ENCODE measurements around the gene OR10W1. TPM values are rescaled to one million over a fixed set of nuclear protein-coding genes. Genes with fewer than 3 reads are reported as not detected.
A peak's percentile ranks its signal among the peaks of the same experiment; 100 is the strongest.

The OR10W1 gene
- not detected for total RNA-seq
- not detected for polyA plus RNA-seq

- no peaks in the 10 kb centered on the region for H3K27me3 Mint-ChIP-seq
- no peak within 1 kb of the TSS for H3K4me3 Mint-ChIP-seq
- peaks cover 0 to 2% (median 0%) of the 10 kb centered on the region in 7 donors for H3K9me3 Mint-ChIP-seq
- no peak within 1 kb of the TSS for H3K4me3 ChIP-seq (ENCODE audit: low read depth, low read length)
- H3K27ac Mint-ChIP-seq: no peak within 1 kb of the TSS
- no peaks in the 10 kb centered on the region for H3K36me3 ChIP-seq (ENCODE audit: control insufficient read depth, insufficient read depth, low read length)
- no peaks in the 10 kb centered on the region for H3K4me1 ChIP-seq (ENCODE audit: control insufficient read depth, insufficient read depth, low read length, poor library complexity, severe bottlenecking)
- no peak for DNase-seq
- no peaks in the 10 kb centered on the region for H3K4me1 Mint-ChIP-seq
- H3K9me3 ChIP-seq (ENCODE audit: control insufficient read depth in 2 of 2, low read length in 2 of 2): no peaks in the 10 kb centered on the region
- H3K27ac ChIP-seq (ENCODE audit: insufficient read depth, low read length, poor library complexity, severe bottlenecking): no peak within 1 kb of the TSS
- peaks cover 4% of the 10 kb centered on the region for H3K27me3 ChIP-seq (ENCODE audit: control insufficient read depth, insufficient read depth, low read length)
- ATAC-seq (ENCODE audit: low read depth in 2 of 2): no peak
- no peaks in the 10 kb centered on the region for H3K36me3 Mint-ChIP-seq
Measured at GRCh38 chr11:58268142-58268541, at the start of gene OR10W1. Gene OR10W1 (minus strand): TSS chr11:58268260. CDS start chr11:58267858, 402 bp downstream.

- H3K36me3 ChIP-seq (ENCODE audit: control insufficient read depth, insufficient read depth, low read length): no peaks in the 10 kb centered on the region
- peaks cover 0 to 5% (median 0%) of the 10 kb centered on the region in 7 donors for H3K9me3 Mint-ChIP-seq
- DNase-seq (no peak), ATAC-seq (ENCODE audit: low read depth in 2 of 2) (no peak)
- no peaks in the 10 kb centered on the region for H3K36me3 Mint-ChIP-seq
- no peaks in the 10 kb centered on the region for H3K27me3 Mint-ChIP-seq
- H3K27ac ChIP-seq (ENCODE audit: insufficient read depth, low read length, poor library complexity, severe bottlenecking): no peak overlapping the region
- no peaks in the 10 kb centered on the region for H3K4me1 ChIP-seq (ENCODE audit: control insufficient read depth, insufficient read depth, low read length, poor library complexity, severe bottlenecking)
- no peak overlapping the region for H3K4me3 Mint-ChIP-seq
- no peak overlapping the region for H3K27ac Mint-ChIP-seq
- no peaks in the 10 kb centered on the region for H3K9me3 ChIP-seq (ENCODE audit: control insufficient read depth in 2 of 2, low read length in 2 of 2)
- peaks cover 2% of the 10 kb centered on the region for H3K27me3 ChIP-seq (ENCODE audit: control insufficient read depth, insufficient read depth, low read length)
- H3K4me1 Mint-ChIP-seq: no peaks in the 10 kb centered on the region
- H3K4me3 ChIP-seq (ENCODE audit: low read depth, low read length): no peak overlapping the region
Measured at GRCh38 chr11:58316142-58316541, 48.1 kb upstream of the OR10W1 start.

- no peaks in the 10 kb centered on the region for H3K36me3 Mint-ChIP-seq
- H3K4me3 Mint-ChIP-seq: no peak overlapping the region
- DNase-seq: no peak
- no peak overlapping the region for H3K4me3 ChIP-seq (ENCODE audit: low read depth, low read length)
- H3K27ac ChIP-seq (ENCODE audit: insufficient read depth, low read length, poor library complexity, severe bottlenecking): no peak overlapping the region
- H3K27me3 Mint-ChIP-seq: no peaks in the 10 kb centered on the region
- H3K4me1 Mint-ChIP-seq: no peaks in the 10 kb centered on the region
- peaks cover 0 to 2% (median 0%) of the 10 kb centered on the region in 7 donors for H3K9me3 Mint-ChIP-seq
- no peaks in the 10 kb centered on the region for H3K27me3 ChIP-seq (ENCODE audit: control insufficient read depth, insufficient read depth, low read length)
- H3K36me3 ChIP-seq (ENCODE audit: control insufficient read depth, insufficient read depth, low read length): no peaks in the 10 kb centered on the region
- no peak overlapping the region for H3K27ac Mint-ChIP-seq
- no peaks in the 10 kb centered on the region for H3K9me3 ChIP-seq (ENCODE audit: control insufficient read depth in 2 of 2, low read length in 2 of 2)
- no peak for ATAC-seq (ENCODE audit: low read depth in 2 of 2)
- H3K4me1 ChIP-seq (ENCODE audit: control insufficient read depth, insufficient read depth, low read length, poor library complexity, severe bottlenecking): no peaks in the 10 kb centered on the region
Measured at GRCh38 chr11:58301576-58301975, 33.5 kb upstream of the OR10W1 start.

- Mint-ChIP-seq H3K27ac (no peak overlapping the region), H3K4me1 (no peaks in the 10 kb centered on the region), H3K4me3 (no peak overlapping the region), H3K9me3 (peaks cover 0 to 4% (median 0%) of the 10 kb centered on the region in 7 donors), H3K27me3 (peaks cover 4% of the 10 kb centered on the region), H3K36me3 (no peaks in the 10 kb centered on the region)
- H3K27me3 ChIP-seq (ENCODE audit: control insufficient read depth, insufficient read depth, low read length): no peaks in the 10 kb centered on the region
- no peak overlapping the region for H3K4me3 ChIP-seq (ENCODE audit: low read depth, low read length)
- no peaks in the 10 kb centered on the region for H3K36me3 ChIP-seq (ENCODE audit: control insufficient read depth, insufficient read depth, low read length)
- no peaks in the 10 kb centered on the region for H3K9me3 ChIP-seq (ENCODE audit: control insufficient read depth in 2 of 2, low read length in 2 of 2)
- ATAC-seq (ENCODE audit: low read depth in 2 of 2) (no peak), DNase-seq (no peak)
- H3K27ac ChIP-seq (ENCODE audit: insufficient read depth, low read length, poor library complexity, severe bottlenecking): no peak overlapping the region
- H3K4me1 ChIP-seq (ENCODE audit: control insufficient read depth, insufficient read depth, low read length, poor library complexity, severe bottlenecking): no peaks in the 10 kb centered on the region
Measured at GRCh38 chr11:58292017-58292416, 24.0 kb upstream of the OR10W1 start.

GRCh38 chr11:58289266-58289665 is 21.2 kb upstream of the OR10W1 start:
- H3K4me3 Mint-ChIP-seq: no peak overlapping the region
- H3K27me3 Mint-ChIP-seq: peaks cover 4% of the 10 kb centered on the region
- H3K9me3 Mint-ChIP-seq: peaks cover 0 to 4% (median 0%) of the 10 kb centered on the region in 7 donors

GRCh38 chr11:58286249-58286648 is 18.2 kb upstream of the OR10W1 start:
- peaks cover 0 to 2% (median 0%) of the 10 kb centered on the region in 7 donors for H3K9me3 Mint-ChIP-seq
- H3K27ac ChIP-seq (ENCODE audit: insufficient read depth, low read length, poor library complexity, severe bottlenecking): no peak overlapping the region
- H3K4me1 ChIP-seq (ENCODE audit: control insufficient read depth, insufficient read depth, low read length, poor library complexity, severe bottlenecking): no peaks in the 10 kb centered on the region
- ATAC-seq (ENCODE audit: low read depth in 2 of 2) (no peak), DNase-seq (peak in 1 of 3 donors; percentile 20)
- H3K4me1 Mint-ChIP-seq: no peaks in the 10 kb centered on the region
- no peaks in the 10 kb centered on the region for H3K9me3 ChIP-seq (ENCODE audit: control insufficient read depth in 2 of 2, low read length in 2 of 2)
- no peak overlapping the region for H3K4me3 ChIP-seq (ENCODE audit: low read depth, low read length)
- H3K27me3 Mint-ChIP-seq: peaks cover 4% of the 10 kb centered on the region
- no peak overlapping the region for H3K27ac Mint-ChIP-seq
- H3K36me3 Mint-ChIP-seq: no peaks in the 10 kb centered on the region
- H3K4me3 Mint-ChIP-seq: no peak overlapping the region
- H3K36me3 ChIP-seq (ENCODE audit: control insufficient read depth, insufficient read depth, low read length): no peaks in the 10 kb centered on the region
- H3K27me3 ChIP-seq (ENCODE audit: control insufficient read depth, insufficient read depth, low read length): no peaks in the 10 kb centered on the region

More at GRCh38 chr11:58289266-58289665, 21.2 kb upstream of the OR10W1 start:
- no peaks in the 10 kb centered on the region for H3K36me3 Mint-ChIP-seq
- H3K27ac Mint-ChIP-seq: no peak overlapping the region
- H3K4me1 Mint-ChIP-seq: no peaks in the 10 kb centered on the region
- Histone ChIP-seq H3K9me3 (ENCODE audit: control insufficient read depth in 2 of 2, low read length in 2 of 2) (no peaks in the 10 kb centered on the region), H3K27ac (ENCODE audit: insufficient read depth, low read length, poor library complexity, severe bottlenecking) (no peak overlapping the region), H3K27me3 (ENCODE audit: control insufficient read depth, insufficient read depth, low read length) (no peaks in the 10 kb centered on the region), H3K4me1 (ENCODE audit: control insufficient read depth, insufficient read depth, low read length, poor library complexity, severe bottlenecking) (no peaks in the 10 kb centered on the region), H3K4me3 (ENCODE audit: low read depth, low read length) (no peak overlapping the region), H3K36me3 (ENCODE audit: control insufficient read depth, insufficient read depth, low read length) (no peaks in the 10 kb centered on the region)
- DNase-seq (no peak), ATAC-seq (ENCODE audit: low read depth in 2 of 2) (no peak)

- H3K9me3 Mint-ChIP-seq: peaks cover 0 to 2% (median 0%) of the 10 kb centered on the region in 7 donors
- Histone ChIP-seq H3K4me1 (ENCODE audit: control insufficient read depth, insufficient read depth, low read length, poor library complexity, severe bottlenecking) (no peaks in the 10 kb centered on the region), H3K36me3 (ENCODE audit: control insufficient read depth, insufficient read depth, low read length) (no peaks in the 10 kb centered on the region), H3K27me3 (ENCODE audit: control insufficient read depth, insufficient read depth, low read length) (no peaks in the 10 kb centered on the region), H3K27ac (ENCODE audit: insufficient read depth, low read length, poor library complexity, severe bottlenecking) (no peak overlapping the region), H3K4me3 (ENCODE audit: low read depth, low read length) (no peak overlapping the region), H3K9me3 (ENCODE audit: control insufficient read depth in 2 of 2, low read length in 2 of 2) (no peaks in the 10 kb centered on the region)
- H3K4me1 Mint-ChIP-seq: no peaks in the 10 kb centered on the region
- no peak overlapping the region for H3K27ac Mint-ChIP-seq
- H3K36me3 Mint-ChIP-seq: no peaks in the 10 kb centered on the region
- no peak for ATAC-seq (ENCODE audit: low read depth in 2 of 2)
- peaks cover 4% of the 10 kb centered on the region for H3K27me3 Mint-ChIP-seq
- no peak for DNase-seq
- no peak overlapping the region for H3K4me3 Mint-ChIP-seq
Measured at GRCh38 chr11:58285483-58286040, 17.5 kb upstream of the OR10W1 start.

- no peaks in the 10 kb centered on the region for H3K9me3 ChIP-seq (ENCODE audit: control insufficient read depth in 2 of 2, low read length in 2 of 2)
- H3K36me3 Mint-ChIP-seq: no peaks in the 10 kb centered on the region
Measured at GRCh38 chr11:58276151-58276550, 8.1 kb upstream of the OR10W1 start.

More at GRCh38 chr11:58276151-58276550, 8.1 kb upstream of the OR10W1 start:
- H3K27ac ChIP-seq (ENCODE audit: insufficient read depth, low read length, poor library complexity, severe bottlenecking): no peak overlapping the region
- H3K9me3 Mint-ChIP-seq: peaks cover 0 to 5% (median 0%) of the 10 kb centered on the region in 7 donors
- H3K4me3 ChIP-seq (ENCODE audit: low read depth, low read length): no peak overlapping the region
- no peak overlapping the region for H3K4me3 Mint-ChIP-seq
- no peaks in the 10 kb centered on the region for H3K4me1 ChIP-seq (ENCODE audit: control insufficient read depth, insufficient read depth, low read length, poor library complexity, severe bottlenecking)
- H3K27me3 ChIP-seq (ENCODE audit: control insufficient read depth, insufficient read depth, low read length): no peaks in the 10 kb centered on the region
- DNase-seq (no peak), ATAC-seq (ENCODE audit: low read depth in 2 of 2) (no peak)
- H3K27me3 Mint-ChIP-seq: no peaks in the 10 kb centered on the region
- H3K36me3 ChIP-seq (ENCODE audit: control insufficient read depth, insufficient read depth, low read length): no peaks in the 10 kb centered on the region
- no peaks in the 10 kb centered on the region for H3K4me1 Mint-ChIP-seq
- no peak overlapping the region for H3K27ac Mint-ChIP-seq

All from CD4-positive, CD25-positive, alpha-beta regulatory T cell (primary cell).